SU-DHL-6 (cell line): ENCODE measurements around the gene NTSR2.

ENCODE experiments used
- H2AFZ ChIP-seq: fragments of 200-600 bp; sonication (generic); 2 replicates; pipeline ENCODE4 v1.6.1; 2014; ENCODE audit warnings: low read depth, mild to moderate bottlenecking, moderate library complexity, mixed read lengths, antibody characterized with exemption, low read length; ENCODE audit not compliant: severe bottlenecking
- H3F3A ChIP-seq: fragments of 200-600 bp; shearing (Covaris generic); 2 replicates; pipeline ENCODE4 v1.6.0; 2016; ENCODE audit warnings: antibody characterized with exemption, mild to moderate bottlenecking; ENCODE audit not compliant: insufficient read depth
- H3K27ac ChIP-seq: fragments of 200-600 bp; sonication (generic); 2 replicates; pipeline ENCODE4 v1.5.1; 2016; ENCODE audit warnings: low read depth, mild to moderate bottlenecking, low read length, moderate library complexity, mixed read lengths
- H3K27me3 ChIP-seq: fragments of 200-600 bp; sonication (generic), shearing (Covaris generic); 2 replicates; pipeline ENCODE4 v1.6.0; 2014; ENCODE audit warnings: mild to moderate bottlenecking, low read length
- H3K36me3 ChIP-seq: fragments of 200-600 bp; sonication (generic); 2 replicates; pipeline ENCODE4 v1.6.1; 2014; ENCODE audit warnings: mild to moderate bottlenecking, low read length, mixed read lengths
- H3K4me2 ChIP-seq: fragments of 300-600, 200-600 bp; shearing (Covaris generic), sonication (generic); 2 replicates; pipeline ENCODE4 v1.6.0; 2014; ENCODE audit warnings: low read length, low read depth, mild to moderate bottlenecking; ENCODE audit not compliant: poor library complexity, severe bottlenecking
- H3K4me3 ChIP-seq: fragments of 200-600 bp; sonication (generic); 2 replicates; pipeline ENCODE4 v1.5.1; 2014; ENCODE audit warnings: antibody characterized with exemption, low read length, mild to moderate bottlenecking, mixed read lengths; ENCODE audit not compliant: insufficient read depth, poor library complexity, severe bottlenecking
- H3K79me2 ChIP-seq: fragments of 200-600 bp; sonication (generic); 2 replicates; pipeline ENCODE4 v1.6.1; 2014; ENCODE audit warnings: mild to moderate bottlenecking, low read length, moderate library complexity; ENCODE audit not compliant: insufficient read depth
- H3K9ac ChIP-seq: fragments of 200-600 bp; sonication (generic); 2 replicates; pipeline ENCODE4 v1.7.0; 2014; ENCODE audit warnings: mild to moderate bottlenecking, low read length
- H3K9me2 ChIP-seq: fragments of 200-600 bp; sonication (generic); replicated peaks from 2 replicates; pipeline ENCODE4 v1.6.1; 2014; ENCODE audit warnings: low read length; ENCODE audit not compliant: insufficient read depth
- H3K9me3 ChIP-seq: fragments of 200-600 bp; sonication (generic); 2 replicates; pipeline ENCODE4 v1.6.1; 2014; ENCODE audit warnings: low read length, mixed read lengths; ENCODE audit not compliant: insufficient read depth
- H4K20me1 ChIP-seq: fragments of 200-600 bp; sonication (generic); 2 replicates; pipeline ENCODE4 v1.6.1; 2014; ENCODE audit warnings: low read depth, mild to moderate bottlenecking, antibody characterized with exemption, low read length, moderate library complexity, mixed read lengths
- CTCF ChIP-seq: fragments of 200-600 bp; sonication (generic); IDR thresholded peaks from one replicate; pipeline ENCODE4 v1.5.1; 2017; ENCODE audit warnings: antibody characterized with exemption, mild to moderate bottlenecking, low read length, moderate library complexity; ENCODE audit not compliant: insufficient read depth, poor library complexity, severe bottlenecking
- EZH2phosphoT487 ChIP-seq: fragments of 200-600 bp; sonication (generic), shearing (Covaris generic); conservative IDR thresholded peaks from 2 replicates; pipeline ENCODE4 v1.6.1; 2018; ENCODE audit warnings: mild to moderate bottlenecking, antibody characterized with exemption, low read length, moderate library complexity, mixed read lengths

The NTSR2 gene

GRCh38 chr2:11629215-11629614, 40.8 kb downstream of the NTSR2 start:
- Histone ChIP-seq H4K20me1 (no peaks in the 10 kb centered on the region), H3K27ac (no peak overlapping the region), H2AFZ (no peak overlapping the region), H3K27me3 (no peaks in the 10 kb centered on the region), H3K36me3 (no peaks in the 10 kb centered on the region), H3K4me3 (no peak overlapping the region), H3K4me2 (no peak overlapping the region), H3F3A (no peaks in the 10 kb centered on the region), H3K9ac (no peak overlapping the region), H3K79me2 (no peaks in the 10 kb centered on the region), H3K9me3 (no peaks in the 10 kb centered on the region), H3K9me2 (no peaks in the 10 kb centered on the region)
- TF ChIP-seq CTCF (no peak), EZH2phosphoT487 (no peak)

GRCh38 chr2:11628675-11629074, 41.3 kb downstream of the NTSR2 start:
- no peaks in the 10 kb centered on the region for H3K9me3 ChIP-seq
- no peak overlapping the region for H3K27ac ChIP-seq
- no peak overlapping the region for H2AFZ ChIP-seq
- H3F3A ChIP-seq = no peaks in the 10 kb centered on the region
- no peaks in the 10 kb centered on the region for H3K79me2 ChIP-seq
- H3K4me2 ChIP-seq = no peak overlapping the region
- H3K36me3 ChIP-seq = no peaks in the 10 kb centered on the region
- TF ChIP-seq CTCF (no peak), EZH2phosphoT487 (no peak)
- H3K9ac ChIP-seq = no peak overlapping the region
- no peaks in the 10 kb centered on the region for H3K9me2 ChIP-seq
- no peak overlapping the region for H3K4me3 ChIP-seq
- no peaks in the 10 kb centered on the region for H4K20me1 ChIP-seq
- H3K27me3 ChIP-seq = no peaks in the 10 kb centered on the region

DNA sequence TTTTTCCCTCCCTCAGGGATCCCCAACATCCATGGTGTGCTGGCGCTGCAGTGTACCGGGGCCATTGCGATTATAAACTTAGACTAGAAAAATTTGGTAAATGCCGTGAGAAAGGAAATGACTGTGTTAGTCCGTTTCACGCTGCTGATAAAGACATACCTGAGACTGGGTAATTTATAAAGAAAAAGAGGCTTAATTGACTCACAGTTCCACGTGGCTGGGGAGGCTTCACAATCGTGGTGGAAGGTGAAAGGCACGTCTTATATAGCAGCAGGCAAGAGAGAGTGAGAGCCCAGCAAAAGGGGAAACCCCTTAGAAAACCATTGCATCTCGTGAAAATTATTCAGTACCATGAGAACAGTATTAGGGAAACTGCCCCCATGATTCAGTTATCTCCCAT, 44.3 kb downstream of the NTSR2 start:
- H3F3A ChIP-seq = no peaks in the 10 kb centered on the region
- H2AFZ ChIP-seq = no peak overlapping the region
- no peaks in the 10 kb centered on the region for H3K9me3 ChIP-seq
- no peak overlapping the region for H3K4me3 ChIP-seq
- no peaks in the 10 kb centered on the region for H3K27me3 ChIP-seq
- no peak overlapping the region for H3K9ac ChIP-seq
- no peak for TF ChIP-seq CTCF
- no peaks in the 10 kb centered on the region for H4K20me1 ChIP-seq
- no peaks in the 10 kb centered on the region for H3K79me2 ChIP-seq
- H3K4me2 ChIP-seq = no peak overlapping the region
- no peaks in the 10 kb centered on the region for H3K36me3 ChIP-seq
- H3K27ac ChIP-seq = no peak overlapping the region
- no peaks in the 10 kb centered on the region for H3K9me2 ChIP-seq

GRCh38 chr2:11624893-11625292, 45.1 kb downstream of the NTSR2 start:
- Histone ChIP-seq H4K20me1 (no peaks in the 10 kb centered on the region), H3K36me3 (no peaks in the 10 kb centered on the region), H3K79me2 (no peaks in the 10 kb centered on the region), H2AFZ (no peak overlapping the region), H3K4me2 (no peak overlapping the region), H3K27ac (no peak overlapping the region), H3K9me3 (no peaks in the 10 kb centered on the region), H3K9ac (no peak overlapping the region), H3K4me3 (no peak overlapping the region), H3F3A (no peaks in the 10 kb centered on the region), H3K27me3 (no peaks in the 10 kb centered on the region), H3K9me2 (no peaks in the 10 kb centered on the region)
- TF ChIP-seq EZH2phosphoT487 = no peak
